Measurements from ENCODE around the gene SESTD1. TPM values are rescaled to one million over a fixed set of nuclear protein-coding genes. Genes with fewer than 3 reads are reported as not detected.

Gene SESTD1
- total RNA-seq, 3 donors from 2014 or later, result 54.1 to 137 (median 54.9) TPM

GRCh38 chr2:179171371-179171770, 93.3 kb downstream of the SESTD1 start:
- Histone ChIP-seq H3K36me3 (no peaks in the 10 kb centered on the region), H3K4me1 (no peaks in the 10 kb centered on the region), H3K9me3 (no peaks in the 10 kb centered on the region), H3K27me3 (no peaks in the 10 kb centered on the region), H3K27ac (no peak overlapping the region), H3K4me3 (no peak overlapping the region)
- TF ChIP-seq POLR2AphosphoS5 (IDR thresholded peaks at IDR 0.05) (no peak), CTCF (IDR thresholded peaks at IDR 0.05) (no peak), POLR2A (IDR thresholded peaks at IDR 0.05) (no peak)
- intact Hi-C loops (cut with DNase I; ENCODE audit: low total_unique reads), result no loop called here
- no peak for DNase-seq (ENCODE audit: low spot score in 2 of 2)

- no peaks in the 10 kb centered on the region for H3K9me3 ChIP-seq
- no peak overlapping the region for H3K27ac ChIP-seq
- no peak for DNase-seq (ENCODE audit: low spot score in 2 of 2)
- no peak for TF ChIP-seq POLR2A (IDR thresholded peaks at IDR 0.05)
- no peak for TF ChIP-seq CTCF (IDR thresholded peaks at IDR 0.05)
- TF ChIP-seq POLR2AphosphoS5 (IDR thresholded peaks at IDR 0.05), result no peak
- intact Hi-C loops (cut with DNase I; ENCODE audit: low total_unique reads), result no loop called here
- no peaks in the 10 kb centered on the region for H3K4me1 ChIP-seq
- H3K27me3 ChIP-seq, result no peaks in the 10 kb centered on the region
- no peak overlapping the region for H3K4me3 ChIP-seq
- no peaks in the 10 kb centered on the region for H3K36me3 ChIP-seq
Measured at GRCh38 chr2:179170901-179171300, 93.7 kb downstream of the SESTD1 start.

- TF ChIP-seq POLR2AphosphoS5 (IDR thresholded peaks at IDR 0.05) (no peak), POLR2A (IDR thresholded peaks at IDR 0.05) (no peak), CTCF (IDR thresholded peaks at IDR 0.05) (no peak)
- no peak overlapping the region for H3K4me3 ChIP-seq
- intact Hi-C loops (cut with DNase I; ENCODE audit: low total_unique reads), result no loop called here
- no peak for DNase-seq (ENCODE audit: low spot score in 2 of 2)
- H3K4me1 ChIP-seq, result no peaks in the 10 kb centered on the region
- H3K9me3 ChIP-seq, result no peaks in the 10 kb centered on the region
- H3K27ac ChIP-seq, result no peak overlapping the region
- H3K27me3 ChIP-seq, result no peaks in the 10 kb centered on the region
- peaks cover 3% of the 10 kb centered on the region for H3K36me3 ChIP-seq
Measured at GRCh38 chr2:179165356-179166000, 99.2 kb downstream of the SESTD1 start.

- Histone ChIP-seq H3K4me3 (no peak overlapping the region), H3K9me3 (no peaks in the 10 kb centered on the region), H3K4me1 (no peaks in the 10 kb centered on the region), H3K27ac (no peak overlapping the region), H3K36me3 (no peaks in the 10 kb centered on the region), H3K27me3 (no peaks in the 10 kb centered on the region)
- DNase-seq (ENCODE audit: low spot score in 2 of 2), result no peak
- no peak for TF ChIP-seq CTCF (IDR thresholded peaks at IDR 0.05)
- TF ChIP-seq POLR2AphosphoS5 (IDR thresholded peaks at IDR 0.05), result no peak
- no peak for TF ChIP-seq POLR2A (IDR thresholded peaks at IDR 0.05)
- intact Hi-C loops (cut with DNase I; ENCODE audit: low total_unique reads), result loop anchor here (5.0 kb wide), 1 partner anchor 124 kb away; no protein-coding TSS in a partner anchor
Measured at GRCh38 chr2:179141206-179141605, 123.4 kb downstream of the SESTD1 start.

GRCh38 chr2:179140571-179140970, 124.1 kb downstream of the SESTD1 start:
- no peaks in the 10 kb centered on the region for H3K36me3 ChIP-seq
- H3K4me3 ChIP-seq, result no peak overlapping the region

More at GRCh38 chr2:179140571-179140970, 124.1 kb downstream of the SESTD1 start:
- Histone ChIP-seq H3K27me3 (no peaks in the 10 kb centered on the region), H3K9me3 (no peaks in the 10 kb centered on the region), H3K4me1 (no peaks in the 10 kb centered on the region), H3K27ac (no peak overlapping the region)
- intact Hi-C loops (cut with DNase I; ENCODE audit: low total_unique reads), result loop anchor here (5.0 kb wide), 1 partner anchor 123 kb away; no protein-coding TSS in a partner anchor
- DNase-seq (ENCODE audit: low spot score in 2 of 2), result no peak
- TF ChIP-seq POLR2A (IDR thresholded peaks at IDR 0.05), result no peak
- no peak for TF ChIP-seq CTCF (IDR thresholded peaks at IDR 0.05)
